ENCODE data around the gene AGMO. TPM values are rescaled to one million over a fixed set of nuclear protein-coding genes. Genes with fewer than 3 reads are reported as not detected.

Gene AGMO
- polyA plus RNA-seq, 10 donors: 0.20 to 0.71 (median 0.38) TPM

GRCh38 chr7:15399441-15399840 is 162.4 kb downstream of the AGMO start:
- no peak for DNase-seq

GRCh38 chr7:15397922-15398760 is 163.7 kb downstream of the AGMO start:
- DNase-seq: no peak

- DNase-seq: no peak
These were observed 164.7 kb downstream of the AGMO start for GRCh38 chr7:15397159-15397550.

GRCh38 chr7:15396210-15397158 is 165.3 kb downstream of the AGMO start:
- DNase-seq: no peak

GRCh38 chr7:15389073-15389472 is 172.7 kb downstream of the AGMO start:
- no peak for DNase-seq

- DNase-seq: no peak
These were observed 183.2 kb downstream of the AGMO start for GRCh38 chr7:15378494-15379145.

- no peak for DNase-seq
These were observed 185.2 kb downstream of the AGMO start for GRCh38 chr7:15376600-15376999.

GRCh38 chr7:15370441-15370840 is 191.4 kb downstream of the AGMO start:
- DNase-seq: no peak

GRCh38 chr7:15368653-15369052 is 193.2 kb downstream of the AGMO start:
- no peak for DNase-seq

- DNase-seq: no peak
These were observed 193.9 kb downstream of the AGMO start for GRCh38 chr7:15367897-15368296.

- no peak for DNase-seq
These were observed 203.7 kb downstream of the AGMO start for GRCh38 chr7:15358112-15358511.

- DNase-seq: peak in 2 of 3 donors; percentile 30 to 48
These were observed 209.2 kb downstream of the AGMO start for GRCh38 chr7:15352421-15353206.

- DNase-seq: no peak
These were observed 216.6 kb downstream of the AGMO start for GRCh38 chr7:15345216-15345615.

GRCh38 chr7:15341817-15342216 is 220.0 kb downstream of the AGMO start:
- no peak for DNase-seq

- no peak for DNase-seq
These were observed 225.7 kb downstream of the AGMO start for GRCh38 chr7:15336146-15336545.

GRCh38 chr7:15335390-15335789 is 226.4 kb downstream of the AGMO start:
- peak in 2 of 3 donors; percentile 72 to 81 for DNase-seq

- peak in 1 of 3 donors; percentile 59 for DNase-seq
These were observed 227.1 kb downstream of the AGMO start for GRCh38 chr7:15334536-15335263.

- no peak for DNase-seq
These were observed 228.9 kb downstream of the AGMO start for GRCh38 chr7:15332956-15333355.

GRCh38 chr7:15330943-15331342 is 230.9 kb downstream of the AGMO start:
- DNase-seq: no peak

GRCh38 chr7:15327001-15327400 is 234.8 kb downstream of the AGMO start:
- peak in 1 of 3 donors; percentile 61 for DNase-seq
